Measurements from ENCODE around the gene MEX3A.

The MEX3A gene

DNA sequence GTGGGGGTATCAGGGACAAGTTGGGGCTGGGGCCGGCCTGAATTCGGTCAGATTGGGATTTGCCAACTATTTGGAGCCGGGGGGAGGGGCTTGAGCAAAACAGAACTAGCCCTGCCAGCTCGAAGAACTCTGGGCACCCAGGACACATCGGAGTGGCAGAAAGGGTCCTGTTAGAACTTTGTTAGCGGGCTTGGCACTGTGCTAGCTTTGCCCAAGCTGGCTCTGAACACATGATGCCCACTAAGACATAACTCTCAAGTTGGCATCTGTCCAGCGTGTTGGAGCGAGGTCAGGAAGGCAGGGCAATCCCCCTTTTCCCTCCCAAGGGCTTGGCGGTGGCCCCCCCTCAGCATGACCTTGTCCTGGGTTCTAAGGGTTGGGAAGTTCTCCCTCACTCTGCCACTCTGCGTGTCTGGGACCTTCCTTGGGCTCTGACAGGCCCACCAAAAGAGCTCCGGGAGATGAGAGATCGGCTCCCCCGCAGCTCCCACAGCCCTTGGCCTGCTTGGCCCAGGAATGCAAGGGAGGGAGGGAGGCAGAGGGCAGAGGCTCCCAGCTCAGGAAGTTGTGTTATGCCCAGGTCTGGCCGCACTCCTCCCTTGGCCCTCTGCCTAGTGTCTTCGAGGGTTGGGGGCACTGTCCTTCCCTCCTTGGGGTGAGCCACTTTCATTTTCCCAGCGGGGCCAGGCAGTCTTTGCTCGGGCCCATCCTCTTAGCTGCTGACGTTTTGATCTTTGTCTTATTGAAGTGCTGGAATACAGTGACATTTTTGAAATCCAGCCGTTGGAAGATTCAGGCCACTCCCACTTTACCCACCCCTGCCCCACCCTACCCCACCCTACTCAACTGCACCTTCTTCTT, 33.5 kb upstream of the MEX3A start:
- peaks cover 34% of the 10 kb centered on the region for H3K4me1 ChIP-seq (ENCODE audit: control insufficient read depth, insufficient read depth, low read length)
- peak overlapping the region; percentile 99 for H3K9ac ChIP-seq (ENCODE audit: low read length)
- H3K4me3 ChIP-seq (ENCODE audit: low read length) = peak overlapping the region; percentile 100
- peaks cover 2% of the 10 kb centered on the region for H3K27me3 ChIP-seq (ENCODE audit: control insufficient read depth, insufficient read depth, low read length)
- peaks cover 3% of the 10 kb centered on the region for H3K36me3 ChIP-seq (ENCODE audit: control insufficient read depth, insufficient read depth, low read length)
- peak overlapping the region; percentile 100 for H3K27ac ChIP-seq (ENCODE audit: low read depth, low read length)

DNA sequence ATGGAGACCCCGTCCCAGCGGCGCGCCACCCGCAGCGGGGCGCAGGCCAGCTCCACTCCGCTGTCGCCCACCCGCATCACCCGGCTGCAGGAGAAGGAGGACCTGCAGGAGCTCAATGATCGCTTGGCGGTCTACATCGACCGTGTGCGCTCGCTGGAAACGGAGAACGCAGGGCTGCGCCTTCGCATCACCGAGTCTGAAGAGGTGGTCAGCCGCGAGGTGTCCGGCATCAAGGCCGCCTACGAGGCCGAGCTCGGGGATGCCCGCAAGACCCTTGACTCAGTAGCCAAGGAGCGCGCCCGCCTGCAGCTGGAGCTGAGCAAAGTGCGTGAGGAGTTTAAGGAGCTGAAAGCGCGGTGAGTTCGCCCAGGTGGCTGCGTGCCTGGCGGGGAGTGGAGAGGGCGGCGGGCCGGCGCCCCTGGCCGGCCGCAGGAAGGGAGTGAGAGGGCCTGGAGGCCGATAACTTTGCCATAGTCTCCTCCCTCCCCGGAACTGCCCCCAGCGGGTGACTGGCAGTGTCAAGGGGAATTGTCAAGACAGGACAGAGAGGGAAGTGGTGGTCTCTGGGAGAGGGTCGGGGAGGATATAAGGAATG, 32.8 kb upstream of the MEX3A start:
- H3K27me3 ChIP-seq (ENCODE audit: control insufficient read depth, insufficient read depth, low read length) = peaks cover 2% of the 10 kb centered on the region
- H3K27ac ChIP-seq (ENCODE audit: low read depth, low read length) = peak overlapping the region; percentile 100
- H3K4me3 ChIP-seq (ENCODE audit: low read length) = peak overlapping the region; percentile 100
- peak overlapping the region; percentile 99 for H3K9ac ChIP-seq (ENCODE audit: low read length)
- peaks cover 3% of the 10 kb centered on the region for H3K36me3 ChIP-seq (ENCODE audit: control insufficient read depth, insufficient read depth, low read length)
- peaks cover 26% of the 10 kb centered on the region for H3K4me1 ChIP-seq (ENCODE audit: control insufficient read depth, insufficient read depth, low read length)

DNA sequence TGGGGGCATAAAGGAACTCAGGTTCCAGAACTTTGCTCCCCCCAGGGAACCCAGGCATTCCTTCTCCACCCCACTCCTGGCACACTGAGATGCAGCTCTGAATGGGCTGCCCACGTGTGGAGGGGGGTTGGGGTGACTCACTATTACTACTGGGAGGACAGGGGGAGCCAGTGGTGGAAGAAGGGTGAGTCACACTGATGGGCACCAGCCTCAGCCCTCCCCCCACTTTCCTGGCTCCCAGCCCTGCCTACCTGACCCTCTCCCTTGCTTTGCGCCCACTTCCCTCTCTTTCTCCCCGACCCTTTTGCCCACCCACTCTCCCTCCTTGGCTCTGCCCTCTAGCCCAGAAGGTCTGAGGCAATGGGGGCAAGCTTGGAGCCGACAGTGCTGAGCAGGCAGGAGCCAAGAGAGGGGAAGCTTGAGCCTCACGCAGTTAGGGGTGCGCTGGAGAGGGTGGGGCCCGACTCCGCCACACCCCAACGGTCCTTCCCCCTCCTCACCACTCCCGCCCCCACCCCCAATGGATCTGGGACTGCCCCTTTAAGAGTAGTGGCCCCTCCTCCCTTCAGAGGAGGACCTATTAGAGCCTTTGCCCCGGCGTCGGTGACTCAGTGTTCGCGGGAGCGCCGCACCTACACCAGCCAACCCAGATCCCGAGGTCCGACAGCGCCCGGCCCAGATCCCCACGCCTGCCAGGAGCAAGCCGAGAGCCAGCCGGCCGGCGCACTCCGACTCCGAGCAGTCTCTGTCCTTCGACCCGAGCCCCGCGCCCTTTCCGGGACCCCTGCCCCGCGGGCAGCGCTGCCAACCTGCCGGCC, 32.0 kb upstream of the MEX3A start, which contains the start of gene LMNA:
Gene LMNA, plus strand, starts transcription at position 611 of the 818 bp plus-strand sequence. CDS start 208 bp downstream, outside the sequence.
- Histone ChIP-seq H3K27me3 (ENCODE audit: control insufficient read depth, insufficient read depth, low read length) (peaks cover 2% of the 10 kb centered on the region), H3K4me1 (ENCODE audit: control insufficient read depth, insufficient read depth, low read length) (peaks cover 20% of the 10 kb centered on the region), H3K27ac (ENCODE audit: low read depth, low read length) (peak within 1 kb of the TSS; percentile 100), H3K9ac (ENCODE audit: low read length) (peak within 1 kb of the TSS; percentile 99), H3K4me3 (ENCODE audit: low read length) (peak within 1 kb of the TSS; percentile 100), H3K36me3 (ENCODE audit: control insufficient read depth, insufficient read depth, low read length) (peaks cover 3% of the 10 kb centered on the region)

DNA sequence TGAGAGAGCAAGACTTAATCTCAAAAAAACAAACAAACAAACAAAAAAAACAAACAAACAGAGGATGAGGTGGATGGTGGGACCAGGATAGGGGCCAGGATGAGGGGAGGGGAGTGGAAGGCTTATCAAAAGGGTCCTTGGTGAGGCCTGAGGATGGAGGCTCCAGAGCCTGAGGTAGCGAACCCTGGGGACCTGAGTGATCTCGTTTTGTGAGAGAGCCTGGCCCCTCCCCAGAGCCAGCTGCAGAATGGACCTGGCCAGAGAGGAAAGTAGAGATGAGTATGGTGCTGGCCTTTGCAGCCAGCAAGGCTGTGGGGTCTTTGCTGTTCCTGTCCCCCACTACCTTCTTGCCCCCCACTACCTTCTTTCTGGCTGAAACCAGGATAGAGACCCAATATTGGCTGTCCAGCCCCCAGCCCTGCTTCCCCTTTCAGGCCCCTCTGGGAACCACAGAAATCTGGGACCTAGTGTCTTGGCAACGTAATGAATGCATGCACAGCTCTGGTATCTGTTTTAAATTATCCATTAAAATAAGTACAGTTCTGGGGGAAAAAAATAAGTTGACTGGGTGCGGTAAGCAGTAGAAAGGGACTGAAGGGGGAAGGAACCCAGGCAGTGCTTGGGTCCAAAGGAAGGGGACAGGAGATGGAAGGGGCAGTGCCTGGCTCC, 31.2 kb upstream of the MEX3A start:
- H3K4me3 ChIP-seq (ENCODE audit: low read length) = peak overlapping the region; percentile 17
- H3K4me1 ChIP-seq (ENCODE audit: control insufficient read depth, insufficient read depth, low read length) = peaks cover 15% of the 10 kb centered on the region
- H3K27me3 ChIP-seq (ENCODE audit: control insufficient read depth, insufficient read depth, low read length) = peaks cover 2% of the 10 kb centered on the region
- H3K9ac ChIP-seq (ENCODE audit: low read length) = no peak overlapping the region
- peak overlapping the region; percentile 100 for H3K27ac ChIP-seq (ENCODE audit: low read depth, low read length)
- peaks cover 3% of the 10 kb centered on the region for H3K36me3 ChIP-seq (ENCODE audit: control insufficient read depth, insufficient read depth, low read length)

DNA sequence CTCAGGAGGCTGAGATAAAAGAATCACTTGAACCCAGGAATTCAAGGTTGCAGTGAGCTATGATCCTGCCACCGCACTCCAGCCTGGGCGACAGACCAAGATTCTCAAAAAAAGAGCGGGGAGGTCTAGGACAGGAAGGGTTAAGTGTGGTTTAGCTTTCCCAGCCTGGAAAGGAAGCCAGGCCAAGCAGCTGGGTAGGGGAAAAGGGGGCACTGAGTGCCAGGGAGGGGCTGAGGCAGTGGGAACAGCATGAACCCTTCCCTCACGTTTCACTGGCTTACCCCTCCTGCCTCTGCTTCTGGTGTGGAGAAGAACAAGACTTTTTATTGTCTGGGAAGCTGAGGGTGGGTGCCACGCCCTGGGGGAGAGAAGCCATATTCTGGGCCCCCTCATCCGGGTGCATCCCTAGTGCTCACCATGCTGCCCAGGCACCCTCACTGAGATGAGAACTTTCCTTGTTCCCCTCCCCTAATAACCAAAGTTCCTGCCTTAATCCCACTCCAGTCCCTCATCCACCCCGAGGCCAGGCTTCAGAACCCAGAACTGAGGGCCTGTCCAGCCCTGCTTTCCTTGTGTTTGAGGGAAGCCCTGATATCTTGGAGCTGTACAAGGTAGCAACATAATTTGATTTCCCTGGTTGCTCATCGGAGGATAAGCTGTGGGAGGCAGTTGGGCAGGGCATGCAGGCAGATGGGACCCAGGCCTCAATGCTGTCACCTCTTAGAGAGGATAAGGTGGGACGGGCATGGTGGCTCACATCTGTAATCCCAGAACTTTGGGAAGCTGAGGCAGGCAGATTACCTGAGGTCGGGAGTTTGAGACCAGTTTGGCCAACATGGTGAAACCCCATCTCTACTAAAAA, 30.2 kb upstream of the MEX3A start:
- Histone ChIP-seq H3K27me3 (ENCODE audit: control insufficient read depth, insufficient read depth, low read length) (peaks cover 2% of the 10 kb centered on the region), H3K27ac (ENCODE audit: low read depth, low read length) (peak overlapping the region; percentile 38), H3K36me3 (ENCODE audit: control insufficient read depth, insufficient read depth, low read length) (peaks cover 3% of the 10 kb centered on the region), H3K4me3 (ENCODE audit: low read length) (no peak overlapping the region), H3K4me1 (ENCODE audit: control insufficient read depth, insufficient read depth, low read length) (peaks cover 12% of the 10 kb centered on the region), H3K9ac (ENCODE audit: low read length) (no peak overlapping the region)

DNA sequence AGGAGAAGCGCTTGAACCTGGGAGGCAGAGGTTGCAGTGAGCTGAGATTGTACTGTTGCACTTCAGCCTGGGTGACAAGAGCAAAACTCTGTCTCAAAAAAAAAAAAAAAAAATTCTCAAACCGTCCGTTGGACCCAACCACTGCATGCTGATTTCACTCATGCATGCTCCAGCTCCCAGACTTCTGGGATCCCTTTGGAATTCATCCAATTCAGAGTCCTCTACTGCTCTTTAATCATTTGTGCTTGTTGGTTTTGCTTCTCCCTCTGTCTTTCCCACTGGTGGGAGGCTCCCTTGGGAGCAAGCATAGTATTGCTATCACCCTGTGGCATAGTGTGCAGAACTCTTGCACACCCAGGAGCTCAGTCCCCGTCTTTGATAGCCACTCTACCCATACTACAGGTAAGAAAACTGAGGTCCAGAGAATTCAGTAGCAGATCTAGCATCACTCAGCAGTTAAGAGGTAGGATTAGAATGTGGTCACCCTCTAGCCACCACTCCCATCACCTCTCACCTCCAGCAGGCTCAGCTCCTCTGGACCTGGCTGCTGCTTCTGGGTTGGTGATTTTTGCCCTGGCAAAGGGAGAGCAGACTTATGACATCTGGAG, 29.2 kb upstream of the MEX3A start:
- no peak overlapping the region for H3K27ac ChIP-seq (ENCODE audit: low read depth, low read length)
- H3K4me3 ChIP-seq (ENCODE audit: low read length) = no peak overlapping the region
- H3K9ac ChIP-seq (ENCODE audit: low read length) = no peak overlapping the region
- peaks cover 15% of the 10 kb centered on the region for H3K4me1 ChIP-seq (ENCODE audit: control insufficient read depth, insufficient read depth, low read length)
- peaks cover 3% of the 10 kb centered on the region for H3K36me3 ChIP-seq (ENCODE audit: control insufficient read depth, insufficient read depth, low read length)
- H3K27me3 ChIP-seq (ENCODE audit: control insufficient read depth, insufficient read depth, low read length) = peaks cover 2% of the 10 kb centered on the region

DNA sequence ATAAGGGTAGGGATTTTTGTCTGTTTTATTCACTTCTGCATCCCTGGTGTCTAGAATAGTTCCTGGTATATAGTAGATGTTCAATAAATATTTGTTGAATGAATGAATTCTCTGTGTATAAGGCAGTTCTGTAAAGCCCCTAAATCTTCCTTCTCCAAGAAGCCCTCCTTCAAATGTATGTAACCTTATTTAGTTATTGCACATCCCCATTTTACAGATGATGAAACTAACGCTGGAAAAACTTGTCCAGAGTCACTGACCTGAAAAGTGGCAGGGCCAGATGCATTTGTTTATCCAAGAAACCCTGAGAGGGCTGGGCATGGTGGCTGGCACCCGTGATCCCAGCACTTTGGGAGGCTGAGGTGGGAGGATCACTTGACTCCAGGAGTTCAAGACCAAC, 28.0 kb upstream of the MEX3A start:
- Histone ChIP-seq H3K9ac (ENCODE audit: low read length) (no peak overlapping the region), H3K4me3 (ENCODE audit: low read length) (no peak overlapping the region), H3K27me3 (ENCODE audit: control insufficient read depth, insufficient read depth, low read length) (peaks cover 2% of the 10 kb centered on the region), H3K27ac (ENCODE audit: low read depth, low read length) (no peak overlapping the region), H3K36me3 (ENCODE audit: control insufficient read depth, insufficient read depth, low read length) (peaks cover 3% of the 10 kb centered on the region), H3K4me1 (ENCODE audit: control insufficient read depth, insufficient read depth, low read length) (peaks cover 23% of the 10 kb centered on the region)

DNA sequence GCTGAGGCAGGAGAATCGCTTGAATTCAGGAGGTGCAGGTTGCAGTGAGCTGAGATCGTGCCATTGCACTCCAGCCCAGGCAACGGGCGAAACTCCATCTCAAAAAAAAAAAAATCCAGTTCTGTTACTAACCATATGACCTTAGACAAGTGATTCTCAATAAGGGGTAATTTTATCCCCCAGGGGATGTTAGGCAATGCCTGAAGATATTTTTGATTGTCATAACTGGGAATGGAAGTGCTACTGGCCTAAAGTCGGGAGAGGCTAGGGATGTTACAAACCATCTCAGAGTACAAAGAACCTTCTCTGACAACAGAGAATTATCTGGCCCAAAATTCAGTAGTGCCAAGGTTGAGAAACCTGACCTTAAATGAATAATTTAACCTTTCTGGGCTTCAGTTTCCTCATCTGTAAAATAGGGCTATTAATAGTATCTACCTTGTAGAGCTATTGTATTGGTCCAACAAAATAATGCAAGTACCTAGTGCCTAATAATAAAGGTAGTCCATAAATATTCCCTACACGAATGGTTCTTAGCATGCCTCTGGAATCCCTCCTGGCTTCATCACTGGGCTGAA, 26.5 kb upstream of the MEX3A start:
- Histone ChIP-seq H3K4me1 (ENCODE audit: control insufficient read depth, insufficient read depth, low read length) (peaks cover 32% of the 10 kb centered on the region), H3K27me3 (ENCODE audit: control insufficient read depth, insufficient read depth, low read length) (no peaks in the 10 kb centered on the region), H3K36me3 (ENCODE audit: control insufficient read depth, insufficient read depth, low read length) (no peaks in the 10 kb centered on the region), H3K4me3 (ENCODE audit: low read length) (no peak overlapping the region), H3K9ac (ENCODE audit: low read length) (no peak overlapping the region), H3K27ac (ENCODE audit: low read depth, low read length) (no peak overlapping the region)

DNA sequence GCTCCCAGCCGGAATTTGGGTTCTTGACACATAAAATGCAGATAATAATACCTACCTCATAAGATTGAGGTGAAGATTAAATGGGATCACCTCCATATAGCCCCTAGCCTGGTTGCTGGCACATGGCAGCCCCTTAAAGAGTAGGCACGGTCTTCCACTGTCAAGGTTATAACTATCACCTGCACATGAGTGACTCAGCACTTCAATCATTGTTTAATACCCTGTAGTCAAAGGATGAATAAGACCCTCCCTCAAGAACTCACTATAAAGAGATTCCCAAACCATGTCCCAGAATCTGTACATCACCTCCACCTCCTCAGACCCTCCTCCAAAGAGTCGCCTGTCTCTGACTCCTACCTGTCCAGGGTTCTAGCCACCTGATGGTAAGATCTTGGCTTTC, 25.8 kb upstream of the MEX3A start:
- Histone ChIP-seq H3K27me3 (ENCODE audit: control insufficient read depth, insufficient read depth, low read length) (no peaks in the 10 kb centered on the region), H3K9ac (ENCODE audit: low read length) (no peak overlapping the region), H3K4me1 (ENCODE audit: control insufficient read depth, insufficient read depth, low read length) (peaks cover 35% of the 10 kb centered on the region), H3K27ac (ENCODE audit: low read depth, low read length) (no peak overlapping the region), H3K4me3 (ENCODE audit: low read length) (no peak overlapping the region), H3K36me3 (ENCODE audit: control insufficient read depth, insufficient read depth, low read length) (no peaks in the 10 kb centered on the region)

DNA sequence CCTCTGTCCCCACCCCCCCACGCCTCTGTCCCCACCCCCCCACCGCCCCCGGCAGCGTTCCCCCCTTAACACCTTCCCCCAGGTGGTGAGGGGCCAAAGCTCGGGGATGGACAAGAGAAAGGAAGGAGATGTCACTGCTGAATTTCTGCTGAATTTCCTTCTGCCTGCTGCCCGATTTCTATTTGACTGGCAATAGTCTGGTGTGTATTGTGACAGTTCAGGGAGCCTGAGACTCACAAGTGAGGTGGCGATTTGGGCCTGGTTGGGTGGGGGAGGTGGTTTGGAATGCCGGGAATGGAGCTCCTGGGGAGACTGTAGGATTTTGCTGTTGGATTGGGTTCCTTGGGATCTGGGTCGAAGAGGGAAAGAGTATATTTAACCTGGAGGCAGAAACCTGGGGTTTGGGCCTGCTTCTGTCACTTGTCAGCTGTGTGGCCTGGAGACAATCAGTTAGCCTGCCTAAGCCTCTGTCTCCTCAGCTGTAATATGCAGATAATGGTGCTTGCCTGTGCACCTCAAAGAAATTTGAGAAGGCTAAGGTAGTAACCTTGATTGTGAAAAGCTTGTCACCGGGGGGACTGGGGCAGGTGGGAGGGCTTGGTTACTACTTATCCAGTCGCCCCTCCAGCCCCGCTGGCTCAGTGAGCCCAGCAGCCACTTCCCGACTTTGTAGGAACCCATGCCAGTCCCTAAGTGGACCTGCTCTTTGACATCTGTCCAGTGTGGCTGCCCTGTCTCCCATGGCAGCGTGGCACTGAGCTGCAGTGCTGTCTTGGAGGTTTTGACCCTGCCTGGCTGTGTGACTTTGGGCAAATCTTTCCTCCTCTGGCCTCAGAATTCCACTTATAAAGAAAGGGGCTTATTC, 24.6 kb upstream of the MEX3A start:
- peak overlapping the region; percentile 32 for H3K9ac ChIP-seq (ENCODE audit: low read length)
- peak overlapping the region; percentile 95 for H3K27ac ChIP-seq (ENCODE audit: low read depth, low read length)
- no peaks in the 10 kb centered on the region for H3K36me3 ChIP-seq (ENCODE audit: control insufficient read depth, insufficient read depth, low read length)
- peaks cover 44% of the 10 kb centered on the region for H3K4me1 ChIP-seq (ENCODE audit: control insufficient read depth, insufficient read depth, low read length)
- H3K27me3 ChIP-seq (ENCODE audit: control insufficient read depth, insufficient read depth, low read length) = no peaks in the 10 kb centered on the region
- H3K4me3 ChIP-seq (ENCODE audit: low read length) = peak overlapping the region; percentile 49
